ENCODE measurements around the gene ANKMY1.

Gene ANKMY1

DNA sequence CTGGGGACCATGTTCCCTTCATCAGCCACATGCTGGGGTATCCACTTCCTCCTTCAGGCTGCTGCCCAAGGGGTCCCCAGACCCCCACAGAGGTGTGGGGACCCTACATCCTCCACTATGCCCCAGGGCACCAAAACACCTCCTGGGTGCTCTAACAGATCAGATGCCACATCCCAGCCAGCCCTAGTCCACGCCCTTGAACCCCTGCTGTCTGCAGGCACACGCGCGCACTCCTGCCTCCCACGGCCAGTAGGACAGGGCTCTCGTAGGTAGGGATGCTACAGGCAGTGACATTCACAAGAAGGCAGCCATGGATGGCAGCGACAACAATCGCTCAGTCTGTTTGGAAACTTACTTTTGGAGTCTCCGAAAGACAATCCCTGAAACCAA, 125.4 kb downstream of the ANKMY1 start:
- Histone ChIP-seq H3K4me1 (ENCODE audit: low read depth, poor library complexity, severe bottlenecking) (no peaks in the 10 kb centered on the region), H3K27ac (no peak overlapping the region), H3K36me3 (ENCODE audit: insufficient read depth) (no peaks in the 10 kb centered on the region), H4K20me1 (ENCODE audit: insufficient read depth) (no peaks in the 10 kb centered on the region), H3K4me2 (no peak overlapping the region), H3K27me3 (ENCODE audit: insufficient read depth, low read depth) (peaks cover 29% of the 10 kb centered on the region; the same call in 1 of the 2 replicates), H3K79me2 (ENCODE audit: insufficient read depth, low read depth) (no peaks in the 10 kb centered on the region), H3K9ac (no peak overlapping the region), H2AFZ (ENCODE audit: low read depth) (no peak overlapping the region), H3K4me3 (IDR thresholded peaks at IDR 0.05; ENCODE audit: insufficient read depth, low read depth, low read length) (no peak overlapping the region)
- TF ChIP-seq, protein P1, sequence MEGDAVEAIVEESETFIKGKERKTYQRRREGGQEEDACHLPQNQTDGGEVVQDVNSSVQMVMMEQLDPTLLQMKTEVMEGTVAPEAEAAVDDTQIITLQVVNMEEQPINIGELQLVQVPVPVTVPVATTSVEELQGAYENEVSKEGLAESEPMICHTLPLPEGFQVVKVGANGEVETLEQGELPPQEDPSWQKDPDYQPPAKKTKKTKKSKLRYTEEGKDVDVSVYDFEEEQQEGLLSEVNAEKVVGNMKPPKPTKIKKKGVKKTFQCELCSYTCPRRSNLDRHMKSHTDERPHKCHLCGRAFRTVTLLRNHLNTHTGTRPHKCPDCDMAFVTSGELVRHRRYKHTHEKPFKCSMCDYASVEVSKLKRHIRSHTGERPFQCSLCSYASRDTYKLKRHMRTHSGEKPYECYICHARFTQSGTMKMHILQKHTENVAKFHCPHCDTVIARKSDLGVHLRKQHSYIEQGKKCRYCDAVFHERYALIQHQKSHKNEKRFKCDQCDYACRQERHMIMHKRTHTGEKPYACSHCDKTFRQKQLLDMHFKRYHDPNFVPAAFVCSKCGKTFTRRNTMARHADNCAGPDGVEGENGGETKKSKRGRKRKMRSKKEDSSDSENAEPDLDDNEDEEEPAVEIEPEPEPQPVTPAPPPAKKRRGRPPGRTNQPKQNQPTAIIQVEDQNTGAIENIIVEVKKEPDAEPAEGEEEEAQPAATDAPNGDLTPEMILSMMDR (conservative IDR thresholded peaks at IDR 0.05; ENCODE audit: low read depth, low read length): no peak

DNA sequence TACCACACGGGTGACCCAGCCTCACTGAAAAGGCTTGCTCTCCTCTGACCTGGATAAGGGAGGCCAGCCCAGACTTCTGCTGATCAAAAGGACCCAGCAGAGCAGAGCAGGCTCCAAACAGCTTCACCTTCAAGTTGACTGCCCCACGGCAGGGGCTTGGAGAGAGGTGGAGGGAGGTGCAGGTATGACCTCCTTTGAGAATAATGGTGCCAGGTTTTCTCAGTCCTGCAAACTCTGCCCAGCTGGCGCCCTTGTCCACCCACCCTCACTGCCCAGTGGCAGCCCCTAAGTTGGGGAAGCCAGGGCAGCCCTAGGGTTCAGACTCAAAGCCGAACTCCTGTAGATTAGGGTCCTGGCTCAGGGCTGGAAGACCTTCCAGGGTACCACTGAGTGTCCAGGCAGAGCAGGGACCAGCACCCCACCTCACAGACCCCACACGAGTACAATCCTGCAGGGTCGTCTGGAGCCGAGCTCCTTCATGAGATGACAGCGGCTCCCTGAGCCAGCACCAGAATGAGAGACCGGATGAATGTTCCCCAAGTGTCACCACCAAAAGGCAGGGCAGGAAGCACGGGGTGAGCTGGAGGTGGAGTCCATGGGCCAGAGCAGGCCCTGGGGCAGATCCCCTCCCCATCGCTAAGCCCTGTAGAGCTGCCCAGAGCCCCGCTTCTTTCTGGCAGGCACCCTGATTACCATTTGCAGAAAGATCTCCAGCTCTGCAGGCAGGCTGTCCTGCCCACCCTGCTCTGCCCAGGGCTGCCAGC, 125.9 kb downstream of the ANKMY1 start:
- TF ChIP-seq, protein P1 (conservative IDR thresholded peaks at IDR 0.05; ENCODE audit: low read depth, low read length): no peak
- H3K9ac ChIP-seq: no peak overlapping the region
- no peak overlapping the region for H2AFZ ChIP-seq (ENCODE audit: low read depth)
- H3K4me2 ChIP-seq: no peak overlapping the region
- no peaks in the 10 kb centered on the region for H4K20me1 ChIP-seq (ENCODE audit: insufficient read depth)
- H3K36me3 ChIP-seq (ENCODE audit: insufficient read depth): no peaks in the 10 kb centered on the region
- H3K27me3 ChIP-seq (ENCODE audit: insufficient read depth, low read depth): peaks cover 26% of the 10 kb centered on the region; the same call in 1 of the 2 replicates
- H3K27ac ChIP-seq: no peak overlapping the region
- no peaks in the 10 kb centered on the region for H3K4me1 ChIP-seq (ENCODE audit: low read depth, poor library complexity, severe bottlenecking)
- H3K4me3 ChIP-seq (IDR thresholded peaks at IDR 0.05; ENCODE audit: insufficient read depth, low read depth, low read length): no peak overlapping the region
- H3K79me2 ChIP-seq (ENCODE audit: insufficient read depth, low read depth): no peaks in the 10 kb centered on the region

DNA sequence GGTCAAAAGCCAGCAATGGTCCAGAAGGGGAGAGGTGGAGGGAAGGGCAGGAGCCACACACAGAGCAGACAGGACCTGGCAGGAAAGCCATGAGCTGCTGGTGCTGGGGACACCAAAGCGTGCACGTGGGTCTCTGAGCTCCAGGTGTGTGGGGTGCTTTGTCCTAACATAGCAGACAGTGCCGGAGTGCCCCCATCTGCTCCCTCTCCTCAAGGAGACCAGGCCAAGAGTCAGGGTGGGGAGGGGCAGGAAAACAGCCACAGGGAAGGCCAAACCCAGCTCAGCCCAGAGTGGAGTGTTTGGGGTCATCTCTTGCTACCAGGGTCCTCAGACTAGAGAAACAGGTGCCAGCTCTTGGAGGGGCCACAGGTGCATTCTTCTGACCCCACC, 126.5 kb downstream of the ANKMY1 start:
- H4K20me1 ChIP-seq (ENCODE audit: insufficient read depth): no peaks in the 10 kb centered on the region
- H3K4me2 ChIP-seq: no peak overlapping the region
- H3K27me3 ChIP-seq (ENCODE audit: insufficient read depth, low read depth): peaks cover 22% of the 10 kb centered on the region; the same call in 1 of the 2 replicates
- H2AFZ ChIP-seq (ENCODE audit: low read depth): no peak overlapping the region
- no peak overlapping the region for H3K27ac ChIP-seq
- no peaks in the 10 kb centered on the region for H3K4me1 ChIP-seq (ENCODE audit: low read depth, poor library complexity, severe bottlenecking)
- TF ChIP-seq, protein P1 (conservative IDR thresholded peaks at IDR 0.05; ENCODE audit: low read depth, low read length): no peak
- H3K79me2 ChIP-seq (ENCODE audit: insufficient read depth, low read depth): no peaks in the 10 kb centered on the region
- H3K36me3 ChIP-seq (ENCODE audit: insufficient read depth): no peaks in the 10 kb centered on the region
- no peak overlapping the region for H3K9ac ChIP-seq
- H3K4me3 ChIP-seq (IDR thresholded peaks at IDR 0.05; ENCODE audit: insufficient read depth, low read depth, low read length): no peak overlapping the region

DNA sequence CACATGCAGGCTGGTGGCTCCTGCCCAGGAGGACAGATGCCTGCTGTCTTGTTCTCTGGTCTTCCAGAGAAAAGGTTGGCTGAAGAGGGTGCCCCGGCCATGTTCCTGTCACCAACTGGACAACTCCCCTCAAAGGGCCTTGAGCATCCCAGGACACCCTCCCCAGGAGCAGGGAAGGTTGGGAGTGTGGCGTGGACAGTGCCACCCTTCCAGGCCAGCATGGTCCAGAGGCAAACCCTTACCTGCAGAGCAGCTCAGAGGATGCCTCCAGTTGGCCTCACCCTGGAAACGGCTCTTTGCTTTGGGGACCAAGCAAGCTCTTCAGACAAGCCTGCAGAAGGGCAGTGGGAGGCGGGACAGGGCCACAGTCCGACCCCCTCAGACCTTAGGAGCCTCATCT, 127.2 kb downstream of the ANKMY1 start:
- no peaks in the 10 kb centered on the region for H4K20me1 ChIP-seq (ENCODE audit: insufficient read depth)
- H3K4me1 ChIP-seq (ENCODE audit: low read depth, poor library complexity, severe bottlenecking): no peaks in the 10 kb centered on the region
- no peaks in the 10 kb centered on the region for H3K36me3 ChIP-seq (ENCODE audit: insufficient read depth)
- no peak overlapping the region for H3K9ac ChIP-seq
- no peak overlapping the region for H3K4me3 ChIP-seq (IDR thresholded peaks at IDR 0.05; ENCODE audit: insufficient read depth, low read depth, low read length)
- H2AFZ ChIP-seq (ENCODE audit: low read depth): no peak overlapping the region
- H3K79me2 ChIP-seq (ENCODE audit: insufficient read depth, low read depth): no peaks in the 10 kb centered on the region
- no peak overlapping the region for H3K27ac ChIP-seq
- no peak overlapping the region for H3K4me2 ChIP-seq
- peaks cover 25% of the 10 kb centered on the region; the same call in 1 of the 2 replicates for H3K27me3 ChIP-seq (ENCODE audit: insufficient read depth, low read depth)
- TF ChIP-seq, protein P1 (conservative IDR thresholded peaks at IDR 0.05; ENCODE audit: low read depth, low read length): no peak
